ENCODE results near the gene RASD1. TPM values are rescaled to one million over a fixed set of nuclear protein-coding genes. Genes with fewer than 3 reads are reported as not detected.

The RASD1 gene
- total and polyA plus RNA-seq, 11 donors: 1.5 to 79.2 (median 17.5) TPM

- peaks cover 0 to 35% (median 20%) of the 10 kb centered on the region in 12 donors for H3K4me1 ChIP-seq
- H3K27me3 ChIP-seq: peaks cover 0 to 7% (median 0%) of the 10 kb centered on the region in 9 donors
- no peaks in the 10 kb centered on the region for H3K9me3 ChIP-seq
- intact Hi-C loops (cut with DNase I): loop anchor here (1.0 to 10.0 kb wide), 13 partner anchors 54 to 147 kb away; no protein-coding TSS in a partner anchor
- peaks cover 0 to 1% (median 0%) of the 10 kb centered on the region in 9 donors for H3K36me3 ChIP-seq
- ATAC-seq (no peak), DNase-seq (peak in 2 of 5 donors; percentile 21 to 48)
- no peak overlapping the region for H3K27ac ChIP-seq
- 95 to 100% (median 97%) methylated on average over 3 to 10 of the region's 10 CpGs for WGBS, 4 donors
- no peak overlapping the region for H3K4me3 ChIP-seq
- TF ChIP-seq POLR2A (IDR thresholded peaks at IDR 0.05) (no peak), CTCF (IDR thresholded peaks at IDR 0.05) (no peak)
Observed at GRCh38 chr17:17497845-17498520, 1.8 kb upstream of the RASD1 start.

GRCh38 chr17:17497065-17497844 is 1.1 kb upstream of the RASD1 start:
- WGBS, 4 donors: 39 to 49% (median 41%) methylated on average over 16 to 19 of the region's 19 CpGs
- Histone ChIP-seq H3K27me3 (peaks cover 0 to 7% (median 0%) of the 10 kb centered on the region in 9 donors), H3K27ac (peak overlapping the region in 8 of 12 donors; percentile 82 to 98 (median 92)), H3K36me3 (peaks cover 0 to 9% (median 5%) of the 10 kb centered on the region in 9 donors), H3K4me1 (peaks cover 0 to 43% (median 22%) of the 10 kb centered on the region in 12 donors), H3K9me3 (no peaks in the 10 kb centered on the region), H3K4me3 (peak overlapping the region in 11 of 12 donors; percentile 50 to 81 (median 69))
- ATAC-seq (no peak), DNase-seq (peak in 1 of 5 donors; percentile 24)
- intact Hi-C loops (cut with DNase I): loop anchor here (1.0 to 10.0 kb wide), 13 partner anchors 55 to 148 kb away; no protein-coding TSS in a partner anchor
- no peak for TF ChIP-seq POLR2A (IDR thresholded peaks at IDR 0.05)
- peak in 4 of 12 donors; percentile 4 to 21 (median 18) for TF ChIP-seq CTCF (IDR thresholded peaks at IDR 0.05)

GRCh38 chr17:17495536-17496188 is 533 bp downstream of the RASD1 start:
- Histone ChIP-seq H3K9me3 (no peaks in the 10 kb centered on the region), H3K4me3 (peak overlapping the region; percentile 49 to 81 (median 68)), H3K36me3 (peaks cover 0 to 24% (median 21%) of the 10 kb centered on the region in 9 donors), H3K27ac (peak overlapping the region; percentile 73 to 98 (median 91)), H3K4me1 (peaks cover 0 to 59% (median 26%) of the 10 kb centered on the region in 12 donors), H3K27me3 (peaks cover 0 to 7% (median 0%) of the 10 kb centered on the region in 9 donors)
- intact Hi-C loops (cut with DNase I): loop anchor here (1.0 to 10.0 kb wide), 16 partner anchors 19 to 149 kb away; partner anchors contain the start of gene MED9 (in 1 of the 10)
- DNase-seq (peak in 2 of 5 donors; percentile 29 to 46), ATAC-seq (peak in 2 of 4 donors; percentile 4 to 12)
- TF ChIP-seq CTCF (IDR thresholded peaks at IDR 0.05): no peak
- TF ChIP-seq POLR2A (IDR thresholded peaks at IDR 0.05): no peak
- 0 to 4% (median 1%) methylated on average over 30 to 65 of the region's 65 CpGs for WGBS, 4 donors
